ENCODE results near the gene NOXO1.
"Not testable (repeated sequence)": the region's sequence is repeated elsewhere in the genome, so short reads cannot be mapped to it uniquely, and the experiment has no call there.

The NOXO1 gene

DNA sequence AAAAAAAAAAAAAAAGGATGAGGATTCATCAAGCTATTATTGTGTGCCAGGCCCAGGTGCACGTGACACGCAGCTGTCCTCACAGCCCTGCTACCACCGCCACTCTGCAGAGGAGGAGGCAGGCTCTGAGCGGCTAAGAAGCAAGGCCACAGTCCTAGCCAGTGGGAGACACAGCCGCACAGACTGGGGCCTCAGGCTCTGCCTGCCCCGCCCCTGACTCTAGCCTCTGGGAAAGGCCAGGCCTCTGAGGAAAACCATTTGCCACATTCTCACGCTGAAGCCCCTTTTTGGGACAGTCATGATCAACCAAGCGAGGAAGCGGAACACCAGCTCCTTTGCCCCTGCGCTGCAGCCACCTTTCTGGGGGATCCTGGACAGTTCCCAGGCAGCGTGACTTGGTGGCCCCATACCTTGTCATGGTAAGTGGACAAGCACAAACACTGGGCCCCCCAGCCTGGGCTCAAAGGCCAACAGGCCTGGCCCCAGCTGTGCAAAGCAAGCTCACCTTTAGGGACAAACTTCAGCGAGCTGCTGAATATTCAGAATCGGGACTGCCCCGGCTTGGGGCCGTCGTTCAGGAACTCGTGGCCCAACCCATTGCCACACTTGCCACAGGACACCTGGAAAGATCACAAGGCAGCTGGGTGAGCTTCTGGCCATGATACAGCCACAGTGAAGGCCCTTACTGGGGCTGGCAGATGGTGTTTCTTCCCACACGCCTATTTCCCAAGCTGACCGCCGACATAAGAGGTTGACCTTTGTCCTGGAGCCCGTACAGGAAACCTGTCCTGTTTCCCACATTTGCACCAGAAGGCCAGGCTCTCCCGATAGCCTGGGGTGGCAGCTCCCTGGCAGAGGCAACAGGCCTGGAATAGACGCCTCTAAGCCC lies 40.8 kb downstream of the NOXO1 start:
- no peak for DNase-seq

DNA sequence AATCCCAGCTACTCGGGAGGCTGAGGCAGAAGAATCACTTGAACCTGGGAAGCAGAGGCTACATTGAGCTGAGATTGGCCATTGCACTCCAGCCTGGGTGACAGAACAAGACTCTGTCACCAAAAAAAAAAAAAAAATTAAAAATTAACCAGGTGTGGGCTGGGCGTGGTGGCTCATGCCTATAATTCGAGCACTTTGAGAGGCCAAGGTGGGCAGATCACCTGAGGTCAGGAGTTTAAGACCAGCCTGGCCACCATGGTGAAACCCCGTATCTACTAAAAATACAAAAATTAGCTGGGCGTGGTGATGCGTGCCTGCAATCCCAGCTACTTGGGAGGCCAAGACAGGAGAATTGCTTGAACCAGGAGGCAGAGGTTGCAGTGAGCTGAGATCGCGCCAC lies 41.4 kb downstream of the NOXO1 start:
- DNase-seq: not testable (repeated sequence)

DNA sequence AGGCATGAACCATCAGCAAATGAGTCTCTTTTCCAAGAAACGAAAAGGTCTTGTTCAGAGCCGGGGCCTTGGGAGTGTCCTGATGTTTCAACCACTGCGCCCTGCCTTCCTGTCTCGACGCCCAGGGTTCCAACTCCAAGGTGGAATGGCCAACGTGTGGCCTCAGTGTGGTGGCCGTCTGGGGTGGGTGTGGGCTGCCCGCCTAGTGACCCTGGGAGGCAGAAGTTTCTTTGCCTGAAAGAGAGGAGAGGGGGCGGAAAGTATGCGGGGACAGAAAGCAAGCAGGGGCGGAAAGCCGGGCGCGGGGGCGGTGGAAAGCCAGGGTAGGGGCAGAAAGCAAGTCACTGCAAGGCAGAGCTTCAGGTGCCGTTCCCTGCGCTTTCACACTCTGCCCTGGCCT lies 42.4 kb downstream of the NOXO1 start:
- no peak for DNase-seq

DNA sequence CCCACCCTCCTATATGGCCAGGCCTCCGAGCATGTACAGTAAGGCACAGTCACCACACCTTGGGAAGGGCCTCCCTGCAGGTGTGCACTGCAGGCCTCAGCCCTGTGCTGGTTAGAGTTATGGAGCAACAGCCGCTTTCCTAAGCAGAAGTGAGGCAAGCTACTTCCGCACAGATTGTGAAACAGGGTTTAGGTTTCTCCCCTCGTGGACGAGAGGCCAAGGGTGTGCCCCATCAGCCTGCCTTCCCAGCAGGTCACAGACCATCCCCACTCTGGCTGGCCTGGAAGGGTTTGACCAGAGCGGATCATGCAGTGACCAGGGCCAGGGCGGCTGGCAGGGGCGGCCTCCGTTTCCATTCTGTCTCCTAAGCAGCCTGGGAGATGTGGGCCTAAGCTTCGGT lies 43.0 kb downstream of the NOXO1 start:
- DNase-seq: no peak

DNA sequence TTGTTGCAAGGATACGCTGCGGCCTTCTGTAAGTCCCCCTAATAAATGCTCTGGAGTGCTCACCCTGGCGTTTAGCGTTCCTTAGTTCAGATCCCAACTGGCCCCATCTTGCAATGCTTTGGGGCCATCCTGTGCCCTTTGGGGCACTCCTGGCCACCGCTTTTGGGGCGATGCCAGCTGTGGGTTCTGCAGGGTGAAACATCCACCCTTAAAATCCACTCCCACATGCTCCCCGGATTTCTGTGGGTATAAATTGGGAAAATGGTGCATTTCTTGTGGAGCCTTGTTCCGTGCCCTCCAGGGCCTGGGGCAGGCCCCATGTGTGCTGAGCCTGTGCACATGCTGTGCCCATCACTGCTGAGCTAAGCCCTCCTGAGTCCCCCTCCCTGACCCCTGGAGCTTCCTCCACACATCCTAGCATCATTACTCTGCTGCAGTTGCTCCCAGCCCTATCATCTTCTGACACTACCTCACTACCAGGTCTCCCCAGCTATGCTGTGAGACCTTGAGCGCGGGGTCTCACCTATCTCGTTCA lies 44.3 kb downstream of the NOXO1 start:
- DNase-seq: no peak

DNA sequence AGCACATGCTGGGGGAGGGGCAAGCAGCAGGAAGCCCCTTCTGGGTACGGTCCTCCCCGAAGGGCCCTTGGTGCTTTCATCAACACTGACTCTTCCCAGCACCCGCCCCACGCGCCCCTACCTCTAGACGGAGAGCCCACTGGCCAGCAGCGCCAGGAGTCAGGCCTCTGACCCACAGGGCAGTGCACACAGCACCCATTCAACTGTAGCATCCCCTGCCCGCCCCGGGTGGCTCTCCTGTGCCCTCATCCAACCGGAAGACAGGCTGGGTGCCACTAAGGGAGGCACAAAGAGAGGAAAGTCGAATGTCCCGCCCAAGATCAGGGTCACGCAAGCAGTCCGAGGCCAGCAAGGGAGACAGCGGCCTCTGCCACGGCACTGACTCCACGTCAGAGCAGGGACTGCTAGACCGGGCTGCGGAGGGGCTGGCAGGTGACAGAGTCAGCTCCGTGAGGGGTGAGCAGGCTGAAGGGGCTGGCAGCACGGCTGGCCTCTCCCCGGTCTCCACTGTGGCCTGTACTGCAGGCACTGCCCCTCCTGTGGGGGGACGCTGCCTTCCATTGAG lies 48.1 kb downstream of the NOXO1 start:
- DNase-seq: no peak

DNA sequence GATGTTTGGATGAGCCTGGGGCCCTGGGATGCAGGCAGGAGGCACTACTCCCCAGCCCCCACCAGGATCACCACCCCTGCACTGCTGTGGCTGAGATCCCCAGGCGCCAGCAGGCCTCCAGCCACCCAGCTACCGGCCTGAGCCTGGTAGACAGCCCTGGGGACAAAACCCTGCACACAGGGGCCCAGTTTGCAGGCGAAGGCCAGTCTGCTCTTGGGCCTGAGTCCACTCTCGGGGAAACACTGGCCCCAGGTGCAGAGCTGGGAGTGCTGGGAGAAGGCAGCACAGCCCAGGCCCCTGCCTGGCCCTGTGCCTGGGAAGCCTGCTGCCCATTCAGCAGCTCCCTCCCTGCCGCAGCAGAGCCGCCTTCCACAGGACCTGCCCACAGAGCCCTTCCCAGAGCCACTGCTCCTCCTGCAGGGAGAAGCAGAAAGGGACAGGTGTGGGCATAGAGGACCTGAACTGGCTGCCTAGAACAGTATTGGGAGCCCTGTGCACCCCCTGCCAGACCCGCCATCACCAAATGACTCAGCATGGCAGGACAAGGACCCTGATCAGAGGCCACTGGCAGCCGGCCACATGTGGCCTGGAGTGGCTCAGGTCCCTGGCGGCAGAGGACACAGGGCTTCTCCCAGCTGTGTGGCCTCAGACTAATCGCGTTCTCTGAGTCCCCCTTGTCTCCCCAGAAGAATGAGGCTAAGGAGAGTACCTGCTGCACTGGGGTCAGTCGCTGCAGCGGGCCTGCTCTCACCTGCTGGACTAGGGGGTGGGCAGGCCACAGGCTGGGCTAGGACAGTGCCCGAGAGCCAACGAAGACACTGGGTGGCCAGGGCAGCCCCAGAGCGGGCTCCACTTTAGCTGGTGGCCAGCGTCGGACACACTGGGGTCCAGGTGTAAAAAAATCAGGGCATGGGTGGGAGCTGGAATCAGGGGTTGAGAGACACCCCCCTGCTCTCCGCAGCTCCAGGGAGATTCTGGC lies 48.9 kb downstream of the NOXO1 start:
- DNase-seq: no peak

DNA sequence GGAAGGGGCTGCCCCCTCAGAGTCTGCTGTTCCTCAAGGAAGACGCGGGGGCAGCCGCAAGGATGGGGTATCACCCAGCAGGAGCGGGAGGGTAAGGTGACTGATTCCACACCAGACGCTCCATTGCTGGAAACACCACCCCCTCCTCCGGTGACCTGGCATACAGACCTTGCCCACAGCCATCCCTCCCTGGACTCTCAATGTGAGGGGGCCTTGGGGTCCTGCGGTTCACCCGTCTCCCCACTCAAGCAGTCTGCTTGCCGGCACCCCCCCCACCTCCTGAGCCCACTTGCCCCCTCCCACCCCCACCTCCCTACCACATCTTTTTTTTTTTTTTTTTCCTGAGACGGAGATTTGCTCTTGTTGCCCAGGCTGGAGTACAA lies 50.9 kb downstream of the NOXO1 start:
- DNase-seq: no peak

DNA sequence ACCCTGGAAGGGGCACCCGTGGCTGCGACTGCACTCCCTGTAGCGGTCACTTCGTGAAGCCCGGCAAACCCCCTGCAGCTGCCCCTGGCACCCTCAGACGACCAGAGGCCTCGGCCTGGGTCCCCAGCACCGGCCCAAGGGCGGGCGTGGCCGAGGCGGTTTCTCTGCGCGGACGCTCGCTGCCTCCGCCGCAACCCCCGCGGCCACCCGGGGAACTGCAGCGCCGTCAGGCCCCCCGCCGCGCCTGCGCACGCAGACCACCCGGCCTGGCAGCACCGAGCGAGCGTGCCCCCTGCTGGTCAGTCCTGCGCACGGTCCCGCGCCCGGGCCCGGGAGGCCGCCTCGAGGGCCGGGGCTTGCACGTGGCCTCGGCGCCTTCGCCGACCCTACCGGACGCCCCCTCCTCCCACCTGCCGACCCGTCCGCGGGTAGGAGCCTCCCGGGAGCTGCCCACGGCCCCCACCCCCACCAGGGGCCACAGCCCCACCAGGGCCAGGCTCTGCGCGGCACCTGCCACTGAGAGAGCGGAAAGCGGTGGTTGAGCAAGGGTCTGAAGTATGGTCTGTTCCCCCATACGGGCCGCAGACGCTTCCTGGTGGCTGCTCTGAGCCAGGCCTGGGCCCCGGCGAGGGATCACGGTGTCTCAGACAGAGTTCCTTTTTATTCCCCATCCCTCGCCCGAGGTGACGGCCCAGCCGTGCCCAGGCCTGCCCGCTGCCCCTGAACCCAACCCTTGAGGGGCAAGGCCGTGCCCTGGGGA lies 51.5 kb downstream of the NOXO1 start:
- peak; percentile 97 to 99 for DNase-seq

DNA sequence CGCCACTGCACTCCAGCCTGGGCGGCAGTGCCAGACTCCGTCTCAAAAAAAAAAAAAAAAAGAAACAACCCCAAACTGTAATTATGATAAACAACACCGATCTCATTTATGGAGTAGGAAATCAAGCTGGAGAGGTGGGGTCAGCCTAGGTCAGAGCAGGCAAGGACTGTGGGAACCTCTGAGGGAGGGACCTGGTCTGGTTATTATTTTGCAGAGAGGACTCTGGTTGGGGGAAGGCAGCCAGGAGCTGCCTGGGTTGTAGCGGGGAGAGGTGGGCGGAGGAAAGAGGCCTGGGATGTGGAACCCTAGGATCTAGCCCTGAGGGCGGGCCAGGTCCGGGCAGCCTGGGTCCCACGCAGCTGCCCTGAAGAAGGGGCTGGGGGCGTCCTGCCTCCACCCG lies 52.2 kb downstream of the NOXO1 start:
- DNase-seq: peak in 1 of 2 donors; percentile 4
